HG03108 (cell line): ENCODE results near the gene NFXL1.
"Not testable (repeated sequence)": the region's sequence is repeated elsewhere in the genome, so short reads cannot be mapped to it uniquely, and the experiment has no call there.

ENCODE experiments used
- ATAC-seq: cut with Tn5 transposase; IDR thresholded peaks from one replicate; pipeline ENCODE4 v1.9.1; 2021; ENCODE audit warnings: moderate library complexity; ENCODE audit not compliant: unreplicated experiment

NFXL1 gene

GRCh38 chr4:47914220-47914925 is at the start of gene NFXL1:
Gene NFXL1, minus strand, starts transcription at chr4:47914583. Its CDS starts 380 bp downstream, at chr4:47914203.
- ATAC-seq = peak; percentile 94

DNA sequence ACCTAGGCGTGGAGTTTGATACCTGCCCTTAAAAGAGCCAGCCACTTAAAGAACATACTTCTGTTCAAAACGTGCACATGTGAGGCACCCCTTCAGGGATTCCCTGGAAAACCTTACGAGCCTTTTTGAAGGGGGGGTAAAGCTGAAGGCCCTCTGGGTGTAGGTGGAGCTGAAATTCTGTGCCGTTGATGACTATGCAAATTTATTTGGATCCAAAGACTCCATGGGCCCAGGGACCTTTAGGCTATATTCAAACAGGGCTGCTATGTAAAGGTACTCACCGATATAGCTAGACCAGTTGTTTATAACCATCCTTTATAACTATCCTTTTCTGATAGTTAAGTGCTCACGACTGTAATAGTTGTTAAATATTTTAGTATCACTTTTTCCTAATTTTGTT is 40.3 kb upstream of the NFXL1 start:
- ATAC-seq = no peak

DNA sequence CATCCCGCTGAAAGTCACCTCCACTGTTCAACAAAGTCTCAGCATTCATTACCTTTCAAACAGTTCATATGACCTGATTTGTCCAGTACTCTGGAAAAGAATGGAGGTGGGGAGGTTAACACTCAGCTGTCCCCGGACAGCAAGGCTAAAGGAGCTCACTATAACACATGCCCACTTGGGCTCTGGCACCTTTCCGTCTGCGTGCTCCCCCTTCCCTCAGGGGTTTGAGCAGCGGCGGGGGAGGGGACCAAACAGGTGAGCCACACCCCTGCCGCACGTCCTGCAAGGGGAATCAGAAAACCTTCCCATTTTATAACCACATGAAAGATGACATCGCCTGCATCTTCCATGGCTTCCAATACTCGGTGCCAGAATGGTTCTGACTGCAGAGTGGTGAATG is 39.9 kb upstream of the NFXL1 start:
- ATAC-seq = no peak

DNA sequence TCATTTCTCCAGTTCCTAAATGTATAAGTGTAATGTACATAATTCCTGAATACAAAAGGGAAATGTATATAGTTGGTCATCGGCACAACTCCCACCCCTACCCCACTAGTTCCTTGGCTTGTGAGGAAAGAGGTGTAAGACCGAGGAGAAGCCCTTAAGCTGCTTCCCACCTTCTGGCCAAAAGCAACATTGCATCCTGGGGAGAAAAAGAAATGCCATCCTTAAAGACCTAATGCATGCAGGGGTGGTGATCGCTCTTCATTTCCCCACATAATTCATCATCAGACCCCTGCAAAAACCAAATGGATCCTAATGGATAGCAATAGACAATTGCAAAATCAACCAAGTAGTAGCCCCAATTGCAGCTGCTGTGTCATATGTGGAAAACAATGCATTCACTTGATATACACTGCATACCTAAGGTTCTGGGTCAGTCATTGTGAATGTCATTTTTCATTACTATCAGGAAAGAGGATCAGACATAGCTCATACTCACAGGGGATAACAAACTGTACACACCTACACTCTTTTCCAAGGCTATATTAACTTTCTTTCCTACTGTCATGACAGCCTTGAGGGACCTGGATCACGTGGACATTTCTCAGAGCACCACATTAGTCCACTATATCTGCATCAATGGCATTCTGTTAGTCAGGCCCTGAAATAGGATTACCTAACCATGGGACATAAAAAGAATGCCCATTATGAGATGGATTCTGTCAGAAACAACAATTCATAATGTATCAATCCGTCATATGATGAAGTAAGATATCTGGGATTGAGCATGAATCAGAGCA is 31.7 kb upstream of the NFXL1 start:
- no peak for ATAC-seq

DNA sequence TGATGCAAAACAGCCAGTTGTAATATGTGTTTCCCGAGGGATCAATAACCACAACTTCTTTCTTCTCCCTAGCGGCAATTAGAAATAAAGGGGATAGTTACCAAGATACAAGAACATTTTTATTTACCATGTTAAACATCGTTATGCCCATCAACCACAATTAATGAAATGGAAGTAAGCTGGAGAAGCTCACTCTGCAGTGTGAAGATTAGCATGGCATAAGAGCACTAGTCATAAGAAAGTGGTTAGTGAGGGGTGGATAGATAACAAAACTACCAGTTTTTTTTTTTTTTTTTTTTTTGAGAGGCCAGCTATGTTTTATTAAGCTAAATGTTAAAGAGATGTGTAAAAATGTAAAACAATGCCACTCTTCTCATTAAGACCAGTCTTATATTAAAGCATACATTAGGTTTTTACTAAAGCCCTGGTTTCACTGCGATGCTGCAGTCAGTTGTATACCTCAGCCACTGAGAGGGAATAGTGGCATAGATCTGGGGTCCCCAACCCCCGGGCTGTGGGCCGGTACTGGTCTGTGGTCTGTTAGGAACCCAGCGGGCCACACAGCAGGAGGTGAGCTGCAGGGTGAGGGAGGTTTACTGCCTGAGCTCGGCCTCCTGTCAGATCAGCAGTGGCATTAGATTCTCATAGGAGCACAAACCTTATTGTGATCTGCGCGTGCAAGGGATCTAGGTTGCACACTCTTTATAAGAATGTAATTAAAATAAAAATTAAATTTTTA is 27.9 kb upstream of the NFXL1 start:
- no peak for ATAC-seq

- no peak for ATAC-seq
Measured at GRCh38 chr4:47939456-47939855, 25.1 kb upstream of the NFXL1 start.

GRCh38 chr4:47936336-47936735 is 22.0 kb upstream of the NFXL1 start:
- ATAC-seq = no peak

GRCh38 chr4:47933840-47934239 is 19.5 kb upstream of the NFXL1 start:
- no peak for ATAC-seq

DNA sequence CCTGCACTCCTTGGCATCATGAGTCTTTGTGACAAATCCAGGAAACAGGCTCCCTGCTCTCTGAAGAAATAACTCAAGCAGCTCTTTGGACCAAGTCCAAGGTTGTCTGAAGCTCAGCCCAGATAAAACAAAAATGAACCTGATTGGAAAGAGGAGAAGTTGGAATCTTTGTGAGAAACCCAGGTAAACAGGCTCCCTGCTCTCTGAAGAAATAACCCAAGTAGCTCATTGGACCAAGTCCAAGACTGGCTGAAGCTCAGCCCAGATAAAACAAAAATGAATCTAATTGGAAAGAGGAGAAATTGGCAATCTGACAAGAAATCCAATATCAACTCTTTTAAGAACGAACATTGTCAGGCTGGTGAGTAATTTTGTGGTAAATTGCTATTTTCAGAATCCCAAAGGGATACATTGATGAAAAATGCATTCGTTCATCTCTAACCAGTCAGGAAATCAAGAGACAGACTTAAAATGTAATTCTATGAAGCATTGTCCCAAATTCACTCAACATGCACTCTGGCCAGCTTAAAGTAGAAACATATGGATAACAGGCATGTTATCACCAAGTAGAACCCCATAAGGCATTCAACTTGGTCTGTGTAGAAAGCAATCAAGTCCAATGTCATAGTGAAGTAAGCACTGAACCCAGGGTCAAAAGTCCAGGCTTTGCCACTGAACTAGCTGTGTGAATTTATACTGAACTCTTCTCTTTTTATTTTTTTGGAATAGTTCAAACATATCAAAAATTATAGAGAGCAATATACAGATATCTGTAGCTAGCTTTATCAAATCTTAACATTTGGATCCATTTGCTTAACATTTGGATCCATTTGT is 16.8 kb upstream of the NFXL1 start:
- no peak for ATAC-seq

DNA sequence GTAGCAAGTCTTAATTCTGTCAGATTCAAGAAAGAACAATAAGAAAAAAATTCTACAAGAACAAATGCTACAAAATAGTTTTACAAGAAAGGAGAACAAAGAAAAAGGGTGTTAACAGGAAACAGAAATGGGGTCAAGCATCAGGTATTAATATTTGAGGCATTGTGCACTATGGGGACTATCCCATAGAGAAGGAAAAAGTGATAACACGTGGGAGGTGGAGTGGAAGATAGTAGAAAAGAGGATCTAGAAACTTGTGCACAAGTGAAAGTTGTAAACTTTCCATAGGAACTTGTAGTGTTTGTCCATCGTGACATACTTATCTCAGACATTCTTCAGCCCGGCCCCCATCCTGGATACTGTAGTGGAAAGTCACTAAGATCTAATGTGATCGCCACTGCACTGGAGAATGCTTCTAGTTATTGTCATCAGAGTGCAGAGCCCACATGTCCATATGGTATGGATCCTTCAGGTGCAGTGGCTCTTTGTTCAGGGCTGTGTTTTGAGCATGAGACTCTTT is 15.4 kb upstream of the NFXL1 start:
- ATAC-seq = no peak

GRCh38 chr4:47926667-47927258 is 12.4 kb upstream of the NFXL1 start:
- peak; percentile 79 for ATAC-seq

- not testable (repeated sequence) for ATAC-seq
Measured at GRCh38 chr4:47923261-47923608, 8.9 kb upstream of the NFXL1 start.

DNA sequence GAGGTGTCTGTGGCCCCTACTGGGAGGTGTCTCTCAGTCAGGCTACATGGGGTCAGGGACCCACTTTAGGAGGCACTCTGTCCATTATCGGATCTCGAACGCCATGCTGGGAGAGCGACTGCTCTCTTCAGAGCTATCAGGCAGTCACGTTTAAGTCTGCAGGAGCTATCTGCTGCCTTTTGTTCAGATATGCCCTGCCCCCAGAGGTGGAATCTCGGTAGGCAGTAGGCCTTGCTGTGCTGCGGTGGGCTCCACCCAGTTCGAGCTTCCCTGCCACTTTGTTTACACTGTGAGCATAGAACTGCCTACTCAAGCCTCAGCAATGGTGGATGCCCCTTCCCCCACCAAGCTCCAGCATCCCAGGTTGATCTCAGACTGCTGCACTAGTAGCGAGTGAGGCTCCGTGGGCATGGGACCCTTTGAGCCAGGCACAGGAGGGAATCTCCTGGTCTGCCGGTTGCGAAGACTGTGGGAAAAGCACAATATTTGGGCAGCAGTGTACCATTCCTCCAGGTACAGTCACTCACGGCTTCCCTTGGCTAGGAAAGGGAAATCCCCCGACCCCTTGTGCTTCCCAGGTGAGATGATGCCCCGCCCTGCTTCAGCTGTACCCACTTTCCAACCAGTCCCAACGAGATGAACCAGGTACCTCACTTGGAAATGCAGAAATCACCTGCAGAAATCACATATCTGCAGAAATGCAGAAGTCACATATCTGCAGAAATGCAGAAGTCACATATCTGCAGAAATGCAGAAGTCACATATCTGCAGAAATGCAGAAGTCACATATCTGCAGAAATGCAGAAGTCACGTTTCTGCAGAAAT is 8.3 kb upstream of the NFXL1 start:
- not testable (repeated sequence) for ATAC-seq

DNA sequence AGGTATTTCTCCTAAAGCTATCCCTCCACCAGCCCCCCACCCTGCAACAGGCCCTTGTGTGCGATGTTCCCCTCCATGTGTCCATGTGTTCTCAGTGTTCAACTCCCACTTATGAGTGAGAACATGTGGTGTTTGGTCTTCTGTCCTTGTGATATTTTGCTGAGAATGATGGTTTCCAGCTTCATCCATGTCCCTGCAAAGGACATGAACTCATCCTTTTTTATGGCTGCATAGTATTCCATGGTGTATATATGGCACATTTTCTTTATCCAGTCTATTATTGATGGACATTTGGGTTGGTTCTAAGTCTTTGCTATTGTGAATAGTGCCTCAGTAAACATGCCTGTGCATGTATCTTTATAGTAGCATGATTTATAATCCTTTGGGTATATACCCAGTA is 2.8 kb upstream of the NFXL1 start:
- not testable (repeated sequence) for ATAC-seq

DNA sequence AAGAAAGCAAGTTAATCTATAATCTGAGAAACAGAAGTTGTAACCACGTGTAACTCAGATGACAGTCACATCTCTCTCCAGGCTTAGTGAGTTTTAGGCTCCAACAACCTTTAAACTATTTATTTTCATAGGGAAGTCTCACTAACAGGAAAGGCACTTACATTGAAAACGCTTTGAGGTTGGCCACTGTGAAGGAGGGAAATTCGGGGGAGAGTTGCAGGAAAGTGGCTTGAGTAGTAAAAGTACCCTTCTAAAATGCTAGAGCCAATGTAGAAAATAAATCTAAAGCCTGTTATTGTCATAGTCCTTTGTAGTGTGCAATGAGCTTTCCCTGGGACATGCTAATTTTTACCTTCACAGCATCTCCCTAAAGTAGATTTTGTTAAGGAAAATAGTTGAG is 995 bp upstream of the NFXL1 start:
- ATAC-seq = no peak

DNA sequence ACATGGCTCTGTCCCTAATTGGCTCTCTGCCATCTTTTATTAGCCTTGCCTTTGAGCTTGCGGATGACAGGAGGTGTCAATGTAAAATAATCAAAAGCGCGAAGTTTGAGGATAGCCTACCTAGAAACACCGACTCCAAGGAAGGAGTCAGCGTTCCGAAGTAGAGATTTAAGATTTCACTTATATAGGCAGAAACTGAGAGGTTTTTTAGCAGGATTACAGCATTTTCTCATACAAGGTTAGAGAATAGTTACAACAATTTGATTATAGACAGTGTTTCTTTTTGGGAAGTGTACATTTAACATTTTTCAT is 499 bp upstream of the NFXL1 start:
- ATAC-seq = no peak

- peak; percentile 13 for ATAC-seq
Measured at GRCh38 chr4:47913861-47914219, 543 bp downstream of the NFXL1 start.

DNA sequence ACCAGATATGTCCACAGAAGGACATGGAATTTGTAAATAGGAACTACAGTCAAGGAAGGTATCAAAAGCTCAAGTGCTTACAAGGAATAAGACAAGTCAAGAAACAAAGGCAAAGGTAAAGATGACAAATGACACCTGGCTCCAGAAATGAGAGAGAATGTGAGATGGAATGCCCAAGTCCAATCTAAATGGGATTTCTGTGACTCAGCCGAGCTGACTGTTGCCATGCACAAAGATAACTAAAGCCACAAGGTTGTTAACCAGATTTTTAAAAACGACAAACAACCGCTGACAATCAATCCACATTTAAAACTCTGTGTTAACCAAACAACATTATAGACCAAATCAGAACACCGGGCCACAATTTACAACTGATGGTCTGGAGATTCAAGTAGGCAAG is 1.1 kb downstream of the NFXL1 start:
- ATAC-seq = no peak

- no peak for ATAC-seq
Measured at GRCh38 chr4:47907089-47907646, 7.2 kb downstream of the NFXL1 start.
